IMR-90 (cell line): ENCODE results near the gene ITGA6.

Experiments
- BHLHE40 ChIP-seq: fragments of 150-350 bp; IDR thresholded peaks from 2 replicates; pipeline ENCODE4 v1.6.1; 2016; ENCODE audit warnings: mild to moderate bottlenecking, low read depth, low read length
- CTCF ChIP-seq: conservative IDR thresholded peaks from 2 replicates; pipeline ENCODE4 v1.5.1; 2012; ENCODE audit warnings: mild to moderate bottlenecking, low read depth, low read length, improper control_type of control experiment
- ELK1 ChIP-seq: fragments of 150-350 bp; IDR thresholded peaks from 2 replicates; pipeline ENCODE4 v1.6.1; 2016; ENCODE audit warnings: low read depth, mild to moderate bottlenecking, low read length, moderate library complexity, borderline replicate concordance
- POLR2A ChIP-seq: IDR thresholded peaks from 2 replicates; pipeline ENCODE4 v1.6.1; 2012; ENCODE audit warnings: mild to moderate bottlenecking, low read depth, low read length
- RAD21 ChIP-seq: IDR thresholded peaks from 2 replicates; pipeline ENCODE4 v1.6.1; 2012; ENCODE audit warnings: low read length, improper control_type of control experiment
- RFX5 ChIP-seq: IDR thresholded peaks from 2 replicates; pipeline ENCODE4 v1.8.0; 2012; ENCODE audit warnings: low read depth, mild to moderate bottlenecking, low read length, moderate library complexity
- USF2 ChIP-seq: fragments of 150-350 bp; IDR thresholded peaks from 2 replicates; pipeline ENCODE4 v1.6.1; 2017; ENCODE audit warnings: mild to moderate bottlenecking, antibody characterized with exemption, low read length, low read depth

GRCh38 chr2:172452845-172453244, 25.5 kb downstream of the ITGA6 start:
- no peak for TF ChIP-seq POLR2A
- no peak for TF ChIP-seq RFX5
- TF ChIP-seq RAD21 = no peak
- TF ChIP-seq BHLHE40 = no peak
- no peak for TF ChIP-seq CTCF
- no peak for TF ChIP-seq USF2
- no peak for TF ChIP-seq ELK1
